K562 (cell line): ENCODE measurements around the gene GMEB2. TPM values are rescaled to one million over a fixed set of nuclear protein-coding genes. Genes with fewer than 3 reads are reported as not detected.

ENCODE experiments used
- ATAC-seq: fragments of 200-7000 bp; cut with Tn5 transposase; 3 replicates; pipeline ENCODE4 v1.9.1; 2020; ENCODE audit warnings: moderate library complexity
- BruUV-seq: library from RNA; stranded (reverse); fragments of 400-500 nt; replicated peaks from 2 replicates; lab custom pipeline; 2021; lab: Mats Ljungman, UMichigan
- CTCF ChIA-PET: fragments of 300-600 bp; formaldehyde crosslinking; extraction: SDS; loops from one replicate; lab custom pipeline; 2021; ENCODE audit warnings: low intra/inter-chr PET ratio; lab: Yijun Ruan, JAX
- POLR2A ChIA-PET: fragments of 300-600, 350-650 bp; sonication (Branson Sonifier 250); formaldehyde crosslinking; extraction: SDS; loops from one replicate; lab custom pipeline; 2021; ENCODE audit warnings: antibody characterized with exemption, inconsistent platforms; lab: Yijun Ruan, JAX
- DNase-seq, 4 experiments: peaks; one replicate each; pipeline versions ENCODE4 v3.0.0 to v3.0.0-alpha.2; 2011 to 2018; ENCODE audit warnings: low spot score in 3 of 4, mixed read lengths in 3 of 4; ENCODE audit errors: extremely low read depth in 1 of 4
- FAIRE-seq: peaks from 2 replicates; lab custom pipeline; 2011; peaks lifted over from hg19 to GRCh38; lab: Jason Lieb, UNC
- H2AFZ ChIP-seq: 2 replicates; pipeline ENCODE4 v1.6.0; 2011; ENCODE audit warnings: low read depth, low read length, control low read depth, inconsistent platforms
- H3K27ac ChIP-seq: fragments of 200-600 bp; 3 replicates; pipeline ENCODE4 v1.8.0; 2011; ENCODE audit warnings: low read depth, mild to moderate bottlenecking, control low read depth, inconsistent platforms, low read length, moderate library complexity, mixed read lengths; ENCODE audit errors: extremely low read depth
- H3K27me3 ChIP-seq, 2 experiments: fragments of 300-600 bp in 1 of 2; 2 replicates in 1 of 2; 3 replicates in 1 of 2; pipeline versions ENCODE4 v1.6.0 to v1.8.0; 2011; ENCODE audit warnings: inconsistent platforms in 2 of 2, low read length in 2 of 2, mild to moderate bottlenecking in 1 of 2, mixed read lengths in 1 of 2, moderate library complexity in 1 of 2; ENCODE audit not compliant: control insufficient read depth in 2 of 2, insufficient read depth in 2 of 2
- H3K36me3 ChIP-seq: fragments of 300-600 bp; 3 replicates; pipeline ENCODE4 v1.8.0; 2011; ENCODE audit warnings: mild to moderate bottlenecking, low read length, inconsistent platforms; ENCODE audit not compliant: control insufficient read depth, insufficient read depth
- H3K4me1 ChIP-seq, 2 experiments: fragments of 200-600 bp in 1 of 2; replicated peaks in 1 of 2; 2 replicates in 1 of 2; 3 replicates in 1 of 2; pipeline versions ENCODE4 v1.5.1 to v1.8.0; 2011; ENCODE audit warnings: inconsistent platforms in 2 of 2, low read length in 2 of 2, mild to moderate bottlenecking in 1 of 2, mixed read lengths in 1 of 2, moderate library complexity in 1 of 2; ENCODE audit not compliant: control insufficient read depth in 2 of 2, insufficient read depth in 2 of 2
- H3K4me2 ChIP-seq: 2 replicates; pipeline ENCODE4 v1.6.1; 2011; ENCODE audit warnings: low read length, control low read depth, inconsistent platforms, mixed read lengths; ENCODE audit not compliant: insufficient read depth
- H3K4me3 ChIP-seq: fragments of 200-600 bp; sonication (generic), shearing (Covaris generic); 2 replicates; pipeline ENCODE4 v1.5.1; 2016; ENCODE audit warnings: control low read depth, inconsistent platforms
- H3K79me2 ChIP-seq: fragments of 200-600 bp; 3 replicates; pipeline ENCODE4 v1.8.0; 2011; ENCODE audit warnings: low read length, inconsistent platforms; ENCODE audit not compliant: control insufficient read depth, insufficient read depth
- H3K9ac ChIP-seq, 2 experiments: 2 replicates each; pipeline versions ENCODE4 v1.6.0 to v1.6.1; 2011; ENCODE audit warnings: low read depth in 2 of 2, low read length in 2 of 2, control low read depth in 1 of 2, inconsistent platforms in 1 of 2, mild to moderate bottlenecking in 1 of 2, mixed read lengths in 1 of 2; ENCODE audit not compliant: insufficient read depth in 1 of 2
- H3K9me1 ChIP-seq: one replicate; pipeline ENCODE4 v1.6.0; 2011; ENCODE audit warnings: inconsistent platforms, mild to moderate bottlenecking, low read length, moderate library complexity; ENCODE audit not compliant: control insufficient read depth, insufficient read depth
- H3K9me3 ChIP-seq: replicated peaks from 2 replicates; pipeline ENCODE4 v1.5.1; 2011; ENCODE audit warnings: low read depth, low read length, inconsistent platforms; ENCODE audit not compliant: control insufficient read depth, insufficient read depth
- H4K20me1 ChIP-seq: replicated peaks from 2 replicates; pipeline ENCODE4 v1.6.1; 2011; ENCODE audit warnings: low read length, inconsistent platforms, mixed read lengths; ENCODE audit not compliant: control insufficient read depth, insufficient read depth
- CBX8 ChIP-seq: fragments of 200-600 bp; sonication (generic); IDR thresholded peaks from 2 replicates; pipeline ENCODE4 v1.6.1; 2012; ENCODE audit warnings: borderline replicate concordance, mixed run types, low read depth, mild to moderate bottlenecking, moderate library complexity, mixed read lengths, low read length, control low read depth, inconsistent platforms; ENCODE audit not compliant: poor library complexity, severe bottlenecking; ENCODE audit errors: extremely low read depth
- TCF7L2 ChIP-seq: fragments of 150-350 bp; IDR thresholded peaks from 2 replicates; pipeline ENCODE4 v1.6.1; 2016; ENCODE audit warnings: low read depth, mild to moderate bottlenecking, low read length, moderate library complexity
- TSC22D4 ChIP-seq: fragments of 450-650 bp; IDR thresholded peaks from 2 replicates; pipeline ENCODE4 v1.6.1; 2016; ENCODE audit warnings: missing genetic modification characterization, missing biosample characterization, control low read depth
- WGBS: fragments of 100-300 bp; shearing (Covaris generic); methylation state at CpG from one replicate; pipeline ENCODE4 v1.1.6; 2016; ENCODE audit warnings: low coverage, mixed read lengths; ENCODE audit not compliant: insufficient coverage; ENCODE audit errors: missing lambda C conversion rate; 5-methylcytosine and 5-hydroxymethylcytosine counted together
- in situ Hi-C: fragments of 300-500 bp; cut with MboI; formaldehyde crosslinking; loops from 4 replicates; pipeline ENCODE4 v1.15.0; 2018; ENCODE audit warnings: inconsistent platforms, mixed read lengths
- intact Hi-C: fragments of 100-400 bp; cut with micrococcal nuclease; formaldehyde crosslinking; loops from 2 replicates; pipeline ENCODE4 v1.14.2; 2022
- polyA plus RNA-seq, 8 experiments: library from polyadenylated mRNA; depleted of rRNA in 4 of 8; stranded (reverse) in 5 of 8; unstranded in 3 of 8; fragments of >200 nt; fragmentation: Nextera tagmentation in 2 of 8; fragmentation: Illumina TruSeq in 1 of 8; extraction: Ambion mirVana in 2 of 8; extraction: Trizol in 1 of 8; gene quantifications; 2 replicates each; pipeline versions ENCODE4 v1.2.1 to v1.2.3, GENCODE V29; 2011 to 2014; ENCODE audit warnings: inconsistent platforms in 1 of 8, missing spikeins in 1 of 8
- total RNA-seq, 7 experiments: library from RNA; depleted of rRNA in 6 of 7; stranded (reverse); fragments of >200 nt in 6 of 7; fragmentation: Illumina TruSeq in 2 of 7; extraction: Trizol in 2 of 7; gene quantifications; 2 replicates each; pipeline versions ENCODE4 v1.2.1 to v1.2.3, GENCODE V29; 2011 to 2021; ENCODE audit warnings: low replicate concordance in 1 of 7
- TF ChIP-seq, protein P1 (sequence below): IDR thresholded peaks from 3 replicates; pipeline ENCODE4 v1.6.1; 2011; ENCODE audit warnings: borderline replicate concordance, mild to moderate bottlenecking; ENCODE audit not compliant: insufficient read length, insufficient read depth

Gene GMEB2
- total and polyA plus RNA-seq, 9 of the 15 experiments (the other 6 are each of a cell fraction or from before 2014, with no cell fraction given) = 0.03 to 13.9 (median 6.3) TPM

DNA sequence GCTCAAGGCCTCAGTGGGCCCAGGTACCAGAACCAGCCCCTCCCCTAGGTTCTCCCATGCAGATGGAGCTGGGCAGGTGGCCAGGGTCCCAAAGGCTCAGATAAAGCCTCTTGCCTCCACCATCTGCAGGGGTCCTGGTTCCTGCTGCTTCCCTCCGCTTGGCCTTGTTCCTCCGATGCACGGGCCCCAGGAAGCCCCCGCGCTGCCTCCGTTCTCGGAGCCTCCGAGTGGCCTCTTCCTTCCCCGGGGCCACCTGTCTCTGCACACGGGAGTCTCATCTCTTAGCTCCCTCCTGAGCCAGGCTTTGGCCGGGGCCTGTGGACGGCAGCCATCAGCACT, 87.8 kb downstream of the GMEB2 start:
- Histone ChIP-seq H3K36me3 (no peaks in the 10 kb centered on the region), H3K79me2 (no peaks in the 10 kb centered on the region), H3K4me3 (no peak overlapping the region), H2AFZ (no peak overlapping the region), H3K4me1 (peaks cover 6 to 91% of the 10 kb centered on the region in 2 experiments; a peak in 4 of 5 replicates), H3K4me2 (no peak overlapping the region), H3K9me1 (no peaks in the 10 kb centered on the region), H3K9ac (no peak overlapping the region), H3K9me3 (no peaks in the 10 kb centered on the region), H3K27me3 (peaks cover 0 to 22% of the 10 kb centered on the region in 2 experiments; a peak in 2 of 5 replicates), H3K27ac (no peak overlapping the region), H4K20me1 (peaks cover 3% of the 10 kb centered on the region)
- in situ Hi-C loops = no loop called here
- TF ChIP-seq TCF7L2 (no peak), CBX8 (no peak), TSC22D4 (tag) (no peak)
- TF ChIP-seq, protein P1, sequence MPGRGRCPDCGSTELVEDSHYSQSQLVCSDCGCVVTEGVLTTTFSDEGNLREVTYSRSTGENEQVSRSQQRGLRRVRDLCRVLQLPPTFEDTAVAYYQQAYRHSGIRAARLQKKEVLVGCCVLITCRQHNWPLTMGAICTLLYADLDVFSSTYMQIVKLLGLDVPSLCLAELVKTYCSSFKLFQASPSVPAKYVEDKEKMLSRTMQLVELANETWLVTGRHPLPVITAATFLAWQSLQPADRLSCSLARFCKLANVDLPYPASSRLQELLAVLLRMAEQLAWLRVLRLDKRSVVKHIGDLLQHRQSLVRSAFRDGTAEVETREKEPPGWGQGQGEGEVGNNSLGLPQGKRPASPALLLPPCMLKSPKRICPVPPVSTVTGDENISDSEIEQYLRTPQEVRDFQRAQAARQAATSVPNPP = no peak
- DNase-seq (no peak), ATAC-seq (no peak), FAIRE-seq (no peak)
- BruUV-seq = no TSS peak
- 51% methylated on average over 8 of the region's 12 CpGs for WGBS
- intact Hi-C loops = loop anchor here (2.0 to 10.0 kb wide), 4 partner anchors 116 to 498 kb away; partner anchors contain the start of genes ARFRP1, C20orf204, RTEL1 and STMN3
- POLR2A ChIA-PET = interaction anchor here (0.5 to 1.1 kb wide), 5 partner anchors 16 to 526 kb away, joined by 3 to 6 read pairs (median 3); partner anchors contain the start of gene PRPF6
- CTCF ChIA-PET = interaction anchor here (0.6 to 3.4 kb wide), 2 partner anchors 435 to 747 kb away, joined by 3 to 25 read pairs; no protein-coding TSS in a partner anchor
